HG02943 (cell line): ENCODE data around the gene OR10A2.
"Not testable (repeated sequence)": the region's sequence is repeated elsewhere in the genome, so short reads cannot be mapped to it uniquely, and the experiment has no call there.

ENCODE experiments used
- ATAC-seq: cut with Tn5 transposase; IDR thresholded peaks from one replicate; pipeline ENCODE4 v1.9.1; 2021; ENCODE audit warnings: mild to moderate bottlenecking, low read depth, moderate library complexity; ENCODE audit not compliant: unreplicated experiment

The OR10A2 gene, protein sequence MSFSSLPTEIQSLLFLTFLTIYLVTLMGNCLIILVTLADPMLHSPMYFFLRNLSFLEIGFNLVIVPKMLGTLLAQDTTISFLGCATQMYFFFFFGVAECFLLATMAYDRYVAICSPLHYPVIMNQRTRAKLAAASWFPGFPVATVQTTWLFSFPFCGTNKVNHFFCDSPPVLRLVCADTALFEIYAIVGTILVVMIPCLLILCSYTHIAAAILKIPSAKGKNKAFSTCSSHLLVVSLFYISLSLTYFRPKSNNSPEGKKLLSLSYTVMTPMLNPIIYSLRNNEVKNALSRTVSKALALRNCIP

DNA sequence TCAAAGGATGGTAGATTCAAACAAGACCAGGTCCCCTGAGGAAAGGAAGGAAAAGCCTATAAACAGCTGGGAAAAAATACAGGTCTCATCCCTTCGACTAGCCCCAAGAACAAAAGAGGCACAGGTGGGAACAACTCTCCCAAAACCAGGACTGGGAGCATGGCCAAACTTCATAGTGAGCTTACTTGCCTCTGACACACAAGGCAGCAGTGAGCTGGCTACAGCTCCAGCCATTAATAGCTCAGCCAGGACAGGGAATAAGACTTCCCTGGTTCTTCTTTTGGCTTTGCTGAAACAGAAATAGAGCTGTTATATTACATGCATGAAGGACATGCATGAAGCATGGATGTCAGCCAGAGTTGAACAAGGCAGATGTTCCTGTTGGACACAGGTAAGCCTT lies at the start of gene OR10A2:
TSS of gene OR10A2 (plus strand) at position 97 of the 400 bp plus-strand sequence. CDS start 6,698 bp downstream, outside the sequence.
- ATAC-seq, result no peak

DNA sequence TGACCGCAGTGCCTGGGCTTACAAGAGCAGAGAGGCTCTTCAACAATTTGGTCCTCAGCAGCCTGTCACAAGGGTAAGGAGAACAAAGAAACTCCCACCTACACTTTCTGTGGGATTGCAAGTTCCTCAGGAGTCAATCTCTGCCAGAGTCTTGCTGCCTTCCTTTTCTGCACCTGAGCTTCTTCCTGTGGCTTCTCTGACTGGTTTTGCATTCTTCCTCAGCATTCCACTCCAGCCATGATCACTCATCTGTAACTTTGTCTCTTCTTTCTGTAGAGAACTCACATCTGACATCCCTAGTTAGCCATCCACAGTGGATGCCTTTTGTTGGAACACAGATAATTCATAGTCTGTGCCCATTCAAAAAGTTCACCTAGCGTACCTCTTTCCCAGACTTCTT lies 49.2 kb upstream of the OR10A2 start:
- no peak for ATAC-seq

DNA sequence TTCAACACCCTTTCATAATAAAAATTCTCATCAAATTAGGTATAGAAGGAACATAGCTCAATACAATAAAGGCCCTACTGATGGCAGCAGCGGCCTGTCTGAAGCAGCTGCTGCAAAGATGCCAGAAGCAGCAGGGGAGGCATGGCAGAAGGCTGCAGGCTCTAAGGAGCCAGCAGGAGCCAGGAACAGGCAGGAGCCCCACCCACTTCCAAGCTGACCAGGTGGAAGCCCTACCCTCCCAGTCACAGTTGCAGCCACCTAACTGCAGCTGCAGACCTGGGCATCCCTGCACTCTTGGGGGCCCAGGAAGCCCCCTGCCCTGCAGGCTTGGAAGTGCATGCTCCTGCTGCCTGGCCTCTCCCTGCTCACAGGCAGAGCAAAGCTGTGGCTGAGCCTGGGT lies 45.2 kb upstream of the OR10A2 start:
- no peak for ATAC-seq

DNA sequence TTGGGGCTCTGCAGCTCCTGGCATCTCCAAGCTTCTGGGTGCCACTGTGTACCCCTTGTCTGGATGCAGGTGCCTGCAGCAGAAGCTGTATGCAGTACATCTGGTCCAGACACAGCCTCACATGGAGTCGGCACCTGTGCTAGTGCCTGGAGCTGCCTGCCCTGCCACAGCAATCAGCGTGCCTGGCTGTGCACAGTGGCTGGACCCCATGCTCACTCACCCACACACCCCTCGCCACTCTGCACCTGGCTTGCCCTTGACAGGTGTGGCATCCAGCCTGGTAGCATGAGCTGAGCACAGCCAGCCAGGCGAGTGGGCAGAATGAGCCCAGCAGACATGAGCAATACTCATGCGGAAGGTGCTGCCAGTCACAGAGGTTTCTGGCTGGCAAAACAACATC lies 43.9 kb upstream of the OR10A2 start:
- ATAC-seq, result no peak

DNA sequence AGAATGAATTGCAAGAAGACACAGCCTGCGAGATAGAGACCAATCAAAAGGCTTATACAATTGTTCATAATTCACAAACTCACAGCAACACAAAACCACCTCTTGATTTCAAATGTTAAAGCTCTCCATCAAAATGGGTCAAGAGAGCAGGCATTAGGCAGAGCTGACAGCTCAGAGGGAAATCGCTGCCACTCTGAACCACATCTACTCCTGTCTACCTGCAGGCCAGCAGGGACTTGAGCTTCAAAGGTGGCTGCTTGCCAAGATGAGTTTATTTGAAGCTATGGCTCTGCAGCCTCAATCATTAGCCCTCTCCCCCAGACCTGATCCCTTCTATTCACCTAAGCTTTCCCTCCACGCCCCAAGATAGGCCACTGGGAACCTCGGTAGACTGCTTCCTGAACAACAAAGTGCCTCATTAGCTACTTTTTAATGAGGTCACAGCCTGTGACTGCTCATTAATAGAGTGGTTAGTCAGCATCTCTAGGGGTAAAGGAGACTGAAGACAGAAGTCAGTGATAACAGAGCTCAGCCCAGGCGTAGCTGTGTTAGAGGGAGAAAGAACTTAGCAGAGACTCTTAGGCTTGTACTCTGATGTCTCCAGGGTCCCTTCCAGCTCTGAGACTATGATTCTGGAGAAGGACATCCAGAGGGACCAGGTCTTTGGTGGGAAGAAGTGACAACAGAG lies 38.6 kb upstream of the OR10A2 start:
- ATAC-seq, result no peak

DNA sequence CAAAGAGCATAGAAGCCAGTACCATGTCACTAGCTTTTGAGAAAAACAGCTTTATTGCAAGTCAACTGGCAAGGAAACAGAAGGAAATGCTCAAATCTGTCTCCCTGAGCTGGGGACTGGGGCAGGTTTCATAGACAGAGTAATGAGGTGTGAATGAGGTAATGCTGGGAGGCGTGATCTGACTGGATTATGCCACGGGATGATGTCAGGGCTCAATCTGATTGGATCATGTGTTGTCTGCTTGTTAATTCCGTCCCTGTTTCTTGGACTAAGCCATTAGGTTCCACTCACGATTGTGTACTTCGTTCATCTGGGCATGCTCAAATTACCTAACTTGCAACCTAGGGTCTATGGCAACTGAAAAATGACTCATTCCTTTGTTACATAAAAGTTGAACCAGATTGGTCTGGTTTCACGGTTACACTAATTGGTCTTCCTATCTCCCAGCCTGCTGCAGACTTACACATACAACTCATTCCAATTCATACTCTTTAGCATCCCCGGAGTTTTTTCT lies 37.6 kb upstream of the OR10A2 start:
- no peak for ATAC-seq

DNA sequence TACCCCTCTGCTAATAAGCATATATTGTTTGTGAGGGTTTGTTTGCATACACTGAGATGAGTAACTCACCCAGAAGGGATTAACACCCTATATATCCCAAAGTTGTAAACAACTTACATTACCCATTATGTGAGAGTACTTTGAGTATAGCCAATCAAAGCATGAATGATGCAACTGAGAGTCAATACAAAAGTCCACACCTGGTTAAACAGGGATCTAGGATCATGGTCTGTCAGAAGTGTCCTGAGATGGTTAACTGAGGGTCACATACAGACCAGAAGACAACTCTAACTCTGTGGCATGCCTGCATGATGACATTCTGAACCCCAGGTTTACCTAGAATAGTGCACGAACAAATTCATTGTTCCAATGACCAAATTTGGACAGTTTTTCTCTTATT lies 34.8 kb upstream of the OR10A2 start:
- ATAC-seq, result no peak

DNA sequence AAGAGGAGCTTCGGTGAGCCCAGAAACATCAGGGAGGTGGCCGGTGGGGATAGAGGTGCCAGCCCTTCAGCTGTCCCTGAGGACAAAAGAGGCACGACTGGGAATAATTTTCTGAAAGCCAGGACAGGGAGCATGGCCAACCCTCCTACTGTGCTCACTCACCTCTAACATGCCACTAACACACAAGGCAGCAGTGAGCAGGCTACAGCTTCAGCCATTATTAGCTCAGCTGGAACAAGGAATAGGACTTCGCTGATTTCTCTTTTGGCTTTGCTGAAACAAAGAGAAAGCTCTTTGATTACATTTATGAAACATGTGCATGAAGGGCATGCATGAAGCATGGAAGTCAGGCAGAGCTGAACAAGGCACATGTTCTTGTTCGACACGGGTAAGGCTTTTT lies 29.5 kb upstream of the OR10A2 start:
- no peak for ATAC-seq

DNA sequence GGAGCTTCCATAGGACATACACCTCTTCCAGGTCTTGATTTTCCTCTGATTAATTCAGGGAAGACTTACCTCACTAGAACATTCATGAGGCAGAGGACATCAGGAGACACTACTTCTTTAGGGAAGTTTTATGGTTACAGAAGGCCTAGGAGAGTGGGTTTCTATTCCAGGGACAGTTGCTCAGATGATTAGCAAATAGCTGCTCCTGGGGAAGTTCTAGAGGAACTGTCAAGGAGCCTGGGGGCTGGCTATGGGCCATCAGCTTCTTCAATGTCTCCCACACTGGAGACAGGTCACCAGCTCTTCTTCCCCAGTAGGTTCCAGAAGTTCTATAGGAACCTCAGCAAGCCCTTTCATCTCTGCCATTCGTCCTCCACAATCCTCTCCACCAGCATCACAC lies 28.8 kb upstream of the OR10A2 start:
- ATAC-seq, result no peak

DNA sequence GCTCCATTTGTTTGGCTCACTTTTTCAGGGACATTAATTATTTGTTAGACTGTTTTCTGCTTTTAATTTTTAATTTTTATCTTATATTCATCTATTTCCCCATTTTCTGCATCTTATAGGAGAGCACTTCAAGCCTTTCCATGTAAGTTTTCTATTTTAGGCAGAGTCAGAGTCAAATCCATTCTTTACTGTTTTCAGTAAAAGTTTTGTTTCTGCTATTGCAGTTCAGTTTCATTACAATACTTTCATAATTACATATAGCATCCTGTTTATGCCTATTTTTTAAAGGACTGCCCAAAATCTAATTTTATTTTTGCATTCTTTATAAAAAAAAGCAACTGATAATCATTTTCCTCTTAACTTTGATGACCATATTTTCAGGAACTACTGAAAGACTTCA lies 21.2 kb upstream of the OR10A2 start:
- no peak for ATAC-seq

DNA sequence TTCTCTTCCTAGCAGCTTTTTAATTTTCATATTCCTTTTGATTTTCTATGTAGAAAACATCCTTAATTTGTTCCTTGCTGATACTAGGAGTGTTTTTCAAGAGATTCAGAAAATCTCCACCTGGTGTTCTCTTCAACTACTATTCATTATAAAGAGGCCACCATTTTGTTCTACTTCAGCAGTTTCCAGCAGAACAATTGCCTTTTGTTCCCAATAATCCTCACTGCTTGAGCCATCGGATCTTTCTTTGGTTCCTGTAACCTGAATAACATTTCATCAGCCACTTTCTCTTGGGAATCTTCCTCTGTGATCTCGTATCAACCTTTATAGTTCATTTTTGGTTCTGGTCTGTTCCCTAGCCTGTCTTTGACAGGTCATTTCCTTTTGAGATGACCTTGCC lies 19.2 kb upstream of the OR10A2 start:
- ATAC-seq, result no peak

DNA sequence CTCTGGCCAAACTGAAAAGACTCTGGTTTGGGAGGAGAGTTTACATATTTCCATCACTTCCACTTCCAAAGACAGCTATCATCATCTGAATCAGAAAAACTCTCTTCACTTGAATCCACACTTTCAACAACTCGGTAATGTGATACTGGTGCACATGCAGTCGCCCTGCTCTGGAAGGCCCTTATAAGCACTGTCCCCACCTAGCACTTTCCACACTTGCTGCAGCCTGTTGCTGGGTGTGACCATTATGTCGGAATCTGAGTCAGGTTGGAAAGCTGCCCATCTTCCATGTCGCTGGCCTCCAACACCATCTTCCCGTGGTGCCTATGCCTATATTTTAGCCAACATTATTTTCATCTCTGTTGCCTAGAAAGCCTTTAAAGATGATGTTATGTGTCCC lies 18.5 kb upstream of the OR10A2 start:
- ATAC-seq, result no peak

DNA sequence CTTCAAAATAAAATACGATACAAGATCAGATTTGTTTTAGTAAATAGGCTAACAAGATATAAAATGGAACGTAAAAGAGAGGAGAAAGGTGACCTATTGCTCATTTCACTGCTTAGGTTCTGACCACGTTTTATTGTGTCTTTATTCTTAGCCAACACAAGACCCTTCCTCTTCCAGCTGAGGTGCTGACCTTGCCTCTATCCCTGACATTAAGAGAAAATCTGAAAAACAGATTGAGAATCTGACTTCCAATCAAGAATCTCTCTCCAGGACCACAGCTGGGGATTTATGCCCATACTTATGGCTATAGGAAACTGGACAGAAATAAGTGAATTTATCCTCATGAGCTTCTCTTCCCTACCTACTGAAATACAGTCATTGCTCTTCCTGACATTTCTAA lies 17.5 kb upstream of the OR10A2 start, which contains the start of gene OR10A5:
TSS of gene OR10A5 (plus strand) at position 301 of the 400 bp plus-strand sequence. CDS start at position 301, 0 bp downstream.
- no peak for ATAC-seq

DNA sequence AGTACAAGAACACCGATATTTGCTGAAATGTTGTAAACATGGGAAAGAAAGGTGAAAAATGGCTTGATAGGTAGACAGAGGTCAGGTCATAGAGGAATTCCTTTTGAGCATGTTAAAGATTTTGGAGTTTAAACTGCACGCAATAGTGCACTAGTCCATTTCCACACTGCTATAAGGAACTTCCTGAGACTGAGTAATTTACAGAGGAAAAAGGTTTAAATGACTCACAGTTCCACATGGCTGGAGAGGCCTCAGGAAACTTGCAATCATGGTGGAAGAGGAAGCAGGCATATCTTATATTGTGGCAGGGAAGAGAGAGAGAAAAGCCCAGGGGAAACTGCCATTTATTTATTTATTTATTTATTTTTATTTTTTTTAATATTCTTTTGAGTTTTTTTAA lies 12.3 kb upstream of the OR10A2 start:
- ATAC-seq, result no peak

DNA sequence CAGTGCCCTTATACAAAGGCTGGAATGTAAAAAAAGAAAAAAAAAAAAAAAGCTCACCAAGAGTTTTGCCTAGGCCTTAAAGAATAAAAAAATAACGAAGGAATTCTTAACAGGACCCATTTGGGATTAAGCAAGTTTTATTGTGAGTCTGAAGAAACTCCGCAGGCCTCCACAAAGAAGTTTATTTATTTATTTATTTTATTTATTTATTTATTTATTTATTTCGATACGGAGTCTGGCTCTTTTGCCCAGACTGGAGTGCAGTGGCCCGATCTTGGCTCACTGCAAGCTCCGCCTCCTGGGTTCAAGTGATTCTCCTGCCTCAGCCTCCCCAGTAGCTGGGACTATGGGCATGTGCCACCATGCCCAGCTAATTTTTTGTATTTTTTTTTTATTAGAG lies 8.1 kb upstream of the OR10A2 start:
- not testable (repeated sequence) for ATAC-seq

DNA sequence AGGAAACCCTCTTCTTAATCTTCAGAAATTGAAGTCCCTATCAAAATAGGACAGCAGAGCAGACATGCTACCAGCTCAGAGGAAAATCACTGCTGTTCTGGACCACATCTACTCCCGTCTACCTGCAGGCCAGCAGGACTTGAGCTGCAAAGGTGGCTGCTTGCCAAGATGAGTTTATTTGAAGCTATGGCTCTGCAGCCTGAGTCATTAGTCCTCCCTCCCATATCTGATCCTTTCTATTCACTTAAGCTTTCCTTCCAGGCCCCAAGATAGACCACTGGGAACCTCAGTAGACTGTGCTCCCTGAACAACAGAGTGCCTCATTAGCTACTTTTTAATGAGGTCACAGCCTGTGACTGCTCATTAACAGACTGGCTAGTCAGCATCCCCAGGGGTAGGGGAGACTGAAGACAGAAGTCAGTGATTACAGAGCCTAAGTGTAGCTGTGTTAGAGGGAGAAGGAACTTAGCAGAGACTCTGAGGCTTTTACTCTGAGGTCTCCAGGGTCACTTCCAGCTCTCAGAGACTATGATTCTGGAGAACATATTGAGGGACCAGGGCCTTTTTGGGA lies 6.8 kb upstream of the OR10A2 start:
- no peak for ATAC-seq

DNA sequence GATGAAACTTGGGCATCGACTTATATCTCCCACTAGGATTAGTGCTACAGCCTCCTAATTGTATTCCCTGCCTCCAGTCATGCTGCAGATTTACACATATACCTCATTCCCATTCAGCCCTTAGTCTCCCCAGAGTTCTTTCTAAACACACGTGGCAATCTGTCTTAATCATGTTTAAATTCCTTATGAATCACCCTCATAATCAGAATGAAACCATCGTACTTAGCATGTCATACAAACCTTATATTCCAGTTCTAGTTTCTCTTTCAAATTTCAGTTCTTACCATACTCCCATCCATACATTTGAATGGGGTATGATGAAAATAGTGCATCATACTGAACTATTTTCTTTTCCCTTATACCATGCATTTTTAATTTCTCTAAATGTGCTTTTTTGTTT lies 6.0 kb upstream of the OR10A2 start:
- no peak for ATAC-seq

DNA sequence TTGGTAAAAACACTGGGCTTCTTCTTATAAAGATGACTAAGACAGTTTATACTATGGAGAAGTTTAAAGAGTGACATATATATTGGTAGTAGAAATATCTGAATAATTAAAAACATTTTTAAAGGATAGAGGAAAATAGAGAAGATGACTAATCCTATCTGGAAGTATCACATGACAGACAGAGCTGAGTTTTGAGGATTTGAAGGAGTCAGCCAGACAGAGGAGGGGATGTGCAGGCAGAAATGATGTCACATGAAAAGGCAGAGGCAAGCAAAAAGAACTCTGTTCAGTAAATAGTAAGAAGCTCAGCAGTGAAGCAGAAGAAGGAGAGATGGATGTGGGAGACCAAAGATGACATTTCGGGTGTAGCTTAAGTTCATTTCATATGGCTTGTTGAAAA lies 1.6 kb downstream of the OR10A2 start:
- ATAC-seq, result no peak

DNA sequence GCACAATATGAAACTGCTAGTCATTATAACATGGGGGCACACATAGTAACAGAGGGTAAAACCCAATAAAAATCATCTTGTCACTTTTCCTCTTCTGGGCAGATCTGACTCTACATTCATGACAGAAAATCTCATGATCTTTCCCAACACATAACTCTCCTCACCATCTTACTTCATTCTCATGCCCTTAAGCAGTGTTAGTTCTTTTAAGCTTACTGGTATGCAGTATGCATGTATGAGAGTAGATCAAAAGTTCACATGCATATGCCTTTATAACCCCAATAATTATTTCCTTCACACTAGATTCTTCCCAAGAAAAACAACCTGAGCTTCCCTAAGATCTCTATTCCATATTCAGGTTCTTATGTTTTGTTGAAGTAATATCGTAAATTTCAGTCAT lies 8.4 kb downstream of the OR10A2 start:
- ATAC-seq, result no peak

DNA sequence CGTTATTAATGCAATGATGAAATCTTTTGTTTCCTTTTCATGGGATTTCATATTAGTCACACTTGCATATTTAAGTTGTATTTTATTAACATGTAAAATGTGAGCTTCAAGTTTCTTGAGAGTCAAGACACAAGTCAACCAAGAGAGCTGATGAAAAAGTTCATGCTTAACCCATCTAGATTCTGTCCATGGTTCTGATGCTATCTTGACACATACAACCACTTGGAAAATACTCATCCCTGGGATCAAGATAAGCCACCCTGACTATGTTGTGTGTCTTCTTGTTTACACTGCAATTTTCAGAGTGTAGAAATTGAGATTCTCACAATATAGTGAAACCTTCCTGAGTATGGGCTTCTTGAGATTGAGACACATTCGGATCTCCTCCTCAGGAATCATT lies 12.9 kb downstream of the OR10A2 start:
- no peak for ATAC-seq

DNA sequence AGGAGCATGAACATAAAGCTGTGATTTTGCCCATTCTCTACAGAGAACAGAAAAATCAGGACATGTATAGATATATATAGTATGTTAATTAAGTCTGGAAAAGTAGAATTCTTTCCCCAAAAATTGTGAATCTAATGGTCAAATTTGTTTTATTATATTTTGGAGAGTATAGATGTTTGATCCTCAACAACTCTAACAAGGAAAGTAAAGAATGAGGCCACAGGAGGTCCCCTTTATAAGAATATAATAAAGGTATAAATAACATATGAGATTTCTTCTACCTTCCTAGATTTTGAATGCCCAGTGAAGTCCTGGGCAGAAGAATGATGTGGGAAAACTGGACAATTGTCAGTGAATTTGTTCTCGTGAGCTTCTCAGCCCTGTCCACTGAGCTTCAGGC lies 13.5 kb downstream of the OR10A2 start, which contains the start of gene OR10A4:
TSS of gene OR10A4 (plus strand) at position 301 of the 400 bp plus-strand sequence. CDS start at position 324, 23 bp downstream.
- no peak for ATAC-seq
